HepG2 (cell line): ENCODE measurements around the gene CPNE4.

Experiments
- SIN3A ChIP-seq: IDR thresholded peaks from 2 replicates; pipeline ENCODE4 v1.6.1; 2011; ENCODE audit warnings: low read depth, mild to moderate bottlenecking, control low read depth, low read length, borderline replicate concordance
- ZBTB46 ChIP-seq: sonication (generic); formaldehyde crosslinking; IDR thresholded peaks from 2 replicates; pipeline ENCODE4 v1.4.0; 2020; ENCODE audit warnings: mild to moderate bottlenecking, missing genetic modification reagents, borderline replicate concordance

- TF ChIP-seq SIN3A (no peak), ZBTB46 (no peak)
Measured at GRCh38 chr3:131630097-131630496, 404.7 kb downstream of the CPNE4 start.
